Astrocyte of the cerebellum (primary cell): Measurements from ENCODE around the gene PTPN14.

Source experiments
- DNase-seq: peaks from one replicate; pipeline ENCODE4 v3.0.0-alpha.2; 2011; ENCODE audit warnings: low read depth
- H3K4me3 ChIP-seq: 2 replicates; pipeline ENCODE4 v1.5.1; 2011; ENCODE audit warnings: mild to moderate bottlenecking, low read depth, low read length, moderate library complexity
- in situ Hi-C: cut with HindIII; loops from 2 replicates; pipeline ENCODE4 v1.10.0; 2017; ENCODE audit warnings: low sequenced_read_pairs
- TF ChIP-seq, protein P1 (sequence below): IDR thresholded peaks from 2 replicates; pipeline ENCODE4 v1.5.1; 2012; ENCODE audit warnings: low read length, low read depth, moderate library complexity, mild to moderate bottlenecking; ENCODE audit errors: missing control alignments

Gene PTPN14

DNA sequence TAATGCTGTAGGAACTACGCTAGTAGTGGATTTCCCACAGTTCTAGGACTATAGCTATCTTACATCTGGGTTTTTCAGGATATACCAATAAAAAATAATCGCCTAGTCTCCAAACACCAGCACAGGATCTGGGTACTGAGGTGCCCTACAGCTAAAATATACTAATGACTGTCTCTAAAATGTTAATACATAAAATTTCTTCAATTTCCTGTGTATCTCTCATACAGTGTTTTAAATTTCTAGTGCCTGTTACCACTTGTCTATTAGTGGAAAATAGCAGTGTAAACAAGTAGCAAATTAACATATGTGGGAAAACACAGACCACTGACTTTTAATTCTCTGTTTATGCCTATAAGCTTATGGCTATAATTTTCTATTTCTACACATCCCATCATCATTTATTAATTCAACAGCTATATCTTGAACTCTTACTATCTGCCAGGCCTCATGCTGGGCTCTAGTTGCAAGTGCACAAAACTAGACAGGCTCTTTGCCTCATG, 16.1 kb upstream of the PTPN14 start:
- DNase-seq: no peak
- no peak overlapping the region for H3K4me3 ChIP-seq
- in situ Hi-C loops: no loop called here
- TF ChIP-seq, protein P1, sequence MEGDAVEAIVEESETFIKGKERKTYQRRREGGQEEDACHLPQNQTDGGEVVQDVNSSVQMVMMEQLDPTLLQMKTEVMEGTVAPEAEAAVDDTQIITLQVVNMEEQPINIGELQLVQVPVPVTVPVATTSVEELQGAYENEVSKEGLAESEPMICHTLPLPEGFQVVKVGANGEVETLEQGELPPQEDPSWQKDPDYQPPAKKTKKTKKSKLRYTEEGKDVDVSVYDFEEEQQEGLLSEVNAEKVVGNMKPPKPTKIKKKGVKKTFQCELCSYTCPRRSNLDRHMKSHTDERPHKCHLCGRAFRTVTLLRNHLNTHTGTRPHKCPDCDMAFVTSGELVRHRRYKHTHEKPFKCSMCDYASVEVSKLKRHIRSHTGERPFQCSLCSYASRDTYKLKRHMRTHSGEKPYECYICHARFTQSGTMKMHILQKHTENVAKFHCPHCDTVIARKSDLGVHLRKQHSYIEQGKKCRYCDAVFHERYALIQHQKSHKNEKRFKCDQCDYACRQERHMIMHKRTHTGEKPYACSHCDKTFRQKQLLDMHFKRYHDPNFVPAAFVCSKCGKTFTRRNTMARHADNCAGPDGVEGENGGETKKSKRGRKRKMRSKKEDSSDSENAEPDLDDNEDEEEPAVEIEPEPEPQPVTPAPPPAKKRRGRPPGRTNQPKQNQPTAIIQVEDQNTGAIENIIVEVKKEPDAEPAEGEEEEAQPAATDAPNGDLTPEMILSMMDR: no peak

DNA sequence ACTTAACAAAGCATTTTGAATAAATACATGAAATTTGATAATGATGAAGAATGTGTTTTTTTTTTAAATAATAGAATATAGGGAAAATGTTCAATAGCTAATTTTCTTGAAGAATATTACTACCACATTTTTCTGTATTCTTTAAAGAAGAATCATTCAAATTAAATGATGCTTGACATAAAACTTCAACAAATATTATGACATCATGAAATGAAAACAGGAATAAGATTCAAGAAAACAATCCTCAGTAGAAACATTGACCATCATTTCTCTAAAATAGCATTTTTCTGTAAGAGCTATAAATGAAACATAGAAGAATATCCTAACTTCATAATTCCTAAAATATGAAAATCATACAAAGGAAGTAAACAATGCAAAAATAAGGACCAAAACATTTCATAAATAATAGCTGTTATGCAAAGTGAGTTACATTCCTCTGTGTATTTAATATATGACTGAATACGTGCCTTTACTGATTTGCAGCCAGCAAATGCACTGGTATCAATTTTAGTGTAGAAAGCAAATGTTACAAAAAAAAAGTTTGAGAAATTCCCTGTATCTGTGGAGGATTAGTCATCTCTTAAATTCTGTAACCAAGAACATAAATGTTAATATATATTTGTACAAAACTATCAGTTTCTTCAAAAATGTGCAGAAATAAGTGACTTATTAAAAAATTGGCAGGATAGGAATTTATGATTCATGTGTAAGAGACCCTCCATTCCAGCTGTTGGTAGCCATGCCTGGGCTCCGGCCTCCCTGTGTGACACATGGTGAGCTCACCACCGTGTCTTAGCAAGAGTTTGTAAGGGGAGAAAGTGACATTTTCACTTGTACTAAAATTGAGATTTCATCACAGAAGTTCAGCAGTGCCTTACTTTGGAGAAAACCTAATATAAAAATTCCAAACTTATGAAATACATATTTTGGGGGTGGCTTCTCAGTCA, 15.0 kb upstream of the PTPN14 start:
- DNase-seq: no peak
- in situ Hi-C loops: no loop called here

DNA sequence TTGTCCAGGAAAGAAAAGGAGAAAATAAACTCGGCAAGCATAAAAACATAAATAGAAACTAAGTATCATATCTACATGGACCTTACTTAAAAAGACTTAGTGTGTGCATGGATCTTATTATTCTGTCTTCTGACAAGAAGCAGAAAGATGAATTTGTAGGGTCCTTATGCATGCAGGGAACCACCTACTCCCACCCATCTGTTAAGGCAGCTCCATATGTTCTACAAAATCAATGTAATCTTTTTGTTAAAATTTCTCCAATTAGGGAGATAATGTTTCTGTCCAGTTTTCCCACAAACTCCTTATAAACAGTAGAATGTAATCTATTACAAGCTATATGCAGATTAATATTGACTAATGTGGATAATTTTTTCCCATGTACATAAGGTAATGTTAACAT, 13.9 kb upstream of the PTPN14 start:
- DNase-seq: no peak

More for the DNA sequence above, 15.0 kb upstream of the PTPN14 start:
- no peak overlapping the region for H3K4me3 ChIP-seq
- TF ChIP-seq, protein P1: no peak

DNA sequence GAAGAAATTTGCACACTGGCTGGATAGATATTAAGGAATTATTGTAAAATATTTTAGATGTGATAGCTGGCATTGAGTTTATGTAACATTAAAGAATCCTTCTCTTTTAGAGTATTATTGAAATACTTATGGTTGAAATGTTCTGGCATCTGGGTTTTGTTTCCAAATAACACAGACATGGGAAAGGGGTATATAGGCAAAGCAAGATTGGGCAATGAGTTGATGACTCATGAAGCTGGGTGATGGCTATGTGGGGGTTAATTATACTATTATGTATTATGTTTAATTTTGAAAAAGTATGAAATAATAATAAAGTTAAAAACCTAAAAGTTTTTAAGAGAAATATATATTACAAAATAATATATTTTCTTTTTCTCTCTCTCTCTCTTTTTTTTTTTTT, 12.5 kb upstream of the PTPN14 start:
- H3K4me3 ChIP-seq: no peak overlapping the region
- no peak for DNase-seq
- TF ChIP-seq, protein P1: no peak
- in situ Hi-C loops: no loop called here

More for the DNA sequence above, 13.9 kb upstream of the PTPN14 start:
- in situ Hi-C loops: no loop called here
- no peak overlapping the region for H3K4me3 ChIP-seq
- TF ChIP-seq, protein P1: no peak

DNA sequence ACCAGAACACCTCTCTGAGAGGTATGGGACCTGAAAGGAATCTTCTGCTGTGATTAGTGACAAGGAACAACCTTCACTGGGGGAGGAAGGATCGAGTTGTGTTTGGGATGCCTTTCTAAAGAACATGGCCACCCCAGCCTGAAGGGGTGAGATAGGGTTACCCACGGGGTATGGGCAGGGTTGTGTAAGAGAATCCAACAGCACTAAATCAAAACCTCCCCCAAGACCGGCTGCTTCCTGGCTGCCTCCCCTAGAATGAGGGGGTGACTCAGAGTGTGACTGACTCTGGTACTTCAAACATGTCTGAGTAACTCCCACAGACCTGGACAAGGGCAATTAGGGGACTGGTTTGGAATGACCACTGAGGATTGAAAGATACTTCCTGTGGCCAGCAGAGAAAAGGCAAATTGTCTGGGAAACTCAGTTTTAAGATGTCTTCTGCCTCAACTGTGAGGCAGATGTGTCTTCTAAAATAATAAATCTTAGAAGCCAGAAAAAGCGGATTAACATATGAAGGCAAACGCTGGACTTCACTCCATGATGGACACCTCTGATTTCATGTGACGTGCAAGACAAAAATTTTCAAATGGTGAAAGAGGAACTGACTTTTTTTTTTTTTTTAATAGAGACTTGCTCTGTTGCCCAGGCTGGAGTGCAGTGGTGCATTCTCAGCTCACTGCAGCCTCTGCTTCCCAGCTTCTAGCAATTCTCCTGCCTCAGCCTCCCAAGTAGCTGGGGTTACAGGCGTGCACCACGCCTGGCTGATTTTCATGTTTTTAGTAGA, 6.7 kb upstream of the PTPN14 start:
- DNase-seq: no peak
- H3K4me3 ChIP-seq: no peak overlapping the region
- TF ChIP-seq, protein P1: no peak
- in situ Hi-C loops: no loop called here

DNA sequence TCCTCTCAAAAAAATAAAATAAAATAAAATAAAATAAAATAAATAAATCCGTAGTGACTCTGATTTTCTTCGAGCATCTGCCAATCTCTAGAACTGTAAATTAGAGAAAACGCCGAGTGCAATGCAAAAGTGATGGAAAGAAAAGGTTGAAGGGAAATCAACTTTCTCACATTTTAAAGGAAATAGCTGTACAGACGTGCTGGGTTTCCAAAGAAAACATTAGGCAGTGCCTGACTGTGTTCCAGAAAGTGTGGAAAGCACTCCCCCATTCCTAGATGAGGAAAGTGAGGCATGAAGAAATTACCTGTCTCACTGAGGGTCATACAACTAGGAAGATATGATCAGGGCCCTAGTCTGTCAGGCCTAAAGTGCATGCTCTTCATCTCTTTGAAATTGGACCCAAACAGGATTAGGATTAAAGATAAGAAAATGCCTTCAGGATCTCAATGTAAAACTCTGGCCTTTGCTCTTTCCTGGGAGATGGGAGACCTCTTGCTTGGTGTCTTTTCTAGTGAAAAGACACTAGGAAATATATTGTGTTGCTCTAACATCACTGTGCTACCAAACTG, 1.8 kb upstream of the PTPN14 start:
- DNase-seq: no peak
- in situ Hi-C loops: no loop called here
- H3K4me3 ChIP-seq: no peak overlapping the region
- TF ChIP-seq, protein P1: no peak
